PC-3 (cell line): ENCODE data around the gene PRKCE. TPM values are rescaled to one million over a fixed set of nuclear protein-coding genes. Genes with fewer than 3 reads are reported as not detected.

Source experiments
- ATAC-seq: fragments of 200-7000 bp; cut with Tn5 transposase; 2 replicates; pipeline ENCODE4 v1.9.1; 2020; ENCODE audit warnings: mild to moderate bottlenecking, moderate library complexity
- BruUV-seq: library from RNA; stranded (reverse); fragments of 400-500 nt; replicated peaks from 2 replicates; lab custom pipeline; 2021; lab: Mats Ljungman, UMichigan
- CTCF ChIA-PET: fragments of 300-600 bp; sonication (Branson Sonifier 250); formaldehyde crosslinking; loops from one replicate; lab custom pipeline; 2022; ENCODE audit warnings: antibody characterized with exemption; lab: Charles Lee
- POLR2A ChIA-PET: fragments of 300-600 bp; sonication (Branson Sonifier 250); formaldehyde crosslinking; loops from one replicate; lab custom pipeline; 2022; ENCODE audit warnings: antibody characterized with exemption; ENCODE audit not compliant: unreplicated experiment; lab: Charles Lee
- DNase-seq: peaks from one replicate; pipeline ENCODE4 v3.0.0-alpha.2; 2015
- H2AFZ ChIP-seq: fragments of 300-600 bp; sonication (generic); 2 replicates; pipeline ENCODE4 v1.6.0; 2016; ENCODE audit warnings: antibody characterized with exemption, low read length
- H3F3A ChIP-seq: fragments of 300-600 bp; sonication (generic); one replicate; pipeline ENCODE4 v1.6.0; 2017; ENCODE audit warnings: antibody characterized with exemption, low read length, control low read depth, mild to moderate bottlenecking; ENCODE audit not compliant: unreplicated experiment
- H3K27ac ChIP-seq: fragments of 300-600 bp; sonication (generic); 2 replicates; pipeline ENCODE4 v1.5.1; 2016; ENCODE audit warnings: mild to moderate bottlenecking, low read length
- H3K27me3 ChIP-seq: fragments of 300-600 bp; sonication (generic); 2 replicates; pipeline ENCODE4 v1.6.1; 2016; ENCODE audit warnings: low read length, mixed read lengths
- H3K36me3 ChIP-seq: fragments of 300-600 bp; sonication (generic); 2 replicates; pipeline ENCODE4 v1.6.1; 2016; ENCODE audit warnings: low read depth, mixed run types, low read length, mixed read lengths
- H3K4me1 ChIP-seq: fragments of 300-600 bp; sonication (generic); 2 replicates; pipeline ENCODE4 v1.5.1; 2016; ENCODE audit warnings: low read length; ENCODE audit not compliant: insufficient read depth
- H3K4me2 ChIP-seq: fragments of 300-600 bp; sonication (generic); 2 replicates; pipeline ENCODE4 v1.6.0; 2016; ENCODE audit warnings: low read length
- H3K4me3 ChIP-seq: fragments of 300-600 bp; sonication (generic); 2 replicates; pipeline ENCODE4 v1.5.1; 2016; ENCODE audit warnings: mild to moderate bottlenecking, low read length, mixed read lengths
- H3K79me2 ChIP-seq: fragments of 300-600 bp; sonication (generic); 2 replicates; pipeline ENCODE4 v1.6.1; 2017; ENCODE audit warnings: low read length, mixed read lengths
- H3K9ac ChIP-seq: fragments of 300-600 bp; sonication (generic); 2 replicates; pipeline ENCODE4 v1.6.0; 2016; ENCODE audit warnings: mild to moderate bottlenecking, low read length
- H3K9me2 ChIP-seq: fragments of 300-600 bp; sonication (generic); replicated peaks from 2 replicates; pipeline ENCODE4 v1.6.1; 2016; ENCODE audit warnings: mixed run types, low read length, mixed read lengths
- H3K9me3 ChIP-seq: fragments of 300-600 bp; sonication (generic); 2 replicates; pipeline ENCODE4 v1.6.1; 2016; ENCODE audit warnings: low read length, mixed read lengths
- H4K20me1 ChIP-seq: fragments of 300-600 bp; sonication (generic); 2 replicates; pipeline ENCODE4 v1.6.1; 2016; ENCODE audit warnings: low read length, mixed read lengths
- EZH2 ChIP-seq: fragments of 300-600 bp; sonication (generic); IDR thresholded peaks from one replicate; pipeline ENCODE4 v1.6.1; 2017; ENCODE audit warnings: antibody characterized with exemption, mild to moderate bottlenecking, low read length; ENCODE audit not compliant: unreplicated experiment
- EZH2phosphoT487 ChIP-seq: fragments of 300-600 bp; sonication (generic); IDR thresholded peaks from 2 replicates; pipeline ENCODE4 v1.6.1; 2018; ENCODE audit warnings: mild to moderate bottlenecking, antibody characterized with exemption, low read length, borderline replicate concordance
- intact Hi-C: fragments of 100-400 bp; cut with micrococcal nuclease; formaldehyde crosslinking; loops from 2 replicates; pipeline ENCODE4 v1.9.0; 2023
- total RNA-seq: library from RNA; depleted of rRNA; stranded (reverse); fragments of >200 nt; gene quantifications from 2 replicates; pipeline ENCODE4 v1.2.3, GENCODE V29; 2014
- TF ChIP-seq, protein P1 (sequence below): fragments of 300-600 bp; sonication (generic); conservative IDR thresholded peaks from 2 replicates; pipeline ENCODE4 v1.5.1; 2017; ENCODE audit warnings: antibody characterized with exemption, low read depth, mild to moderate bottlenecking, low read length

Gene PRKCE
- total RNA-seq, 1 experiment from 2014 or later = 7.0 TPM

DNA sequence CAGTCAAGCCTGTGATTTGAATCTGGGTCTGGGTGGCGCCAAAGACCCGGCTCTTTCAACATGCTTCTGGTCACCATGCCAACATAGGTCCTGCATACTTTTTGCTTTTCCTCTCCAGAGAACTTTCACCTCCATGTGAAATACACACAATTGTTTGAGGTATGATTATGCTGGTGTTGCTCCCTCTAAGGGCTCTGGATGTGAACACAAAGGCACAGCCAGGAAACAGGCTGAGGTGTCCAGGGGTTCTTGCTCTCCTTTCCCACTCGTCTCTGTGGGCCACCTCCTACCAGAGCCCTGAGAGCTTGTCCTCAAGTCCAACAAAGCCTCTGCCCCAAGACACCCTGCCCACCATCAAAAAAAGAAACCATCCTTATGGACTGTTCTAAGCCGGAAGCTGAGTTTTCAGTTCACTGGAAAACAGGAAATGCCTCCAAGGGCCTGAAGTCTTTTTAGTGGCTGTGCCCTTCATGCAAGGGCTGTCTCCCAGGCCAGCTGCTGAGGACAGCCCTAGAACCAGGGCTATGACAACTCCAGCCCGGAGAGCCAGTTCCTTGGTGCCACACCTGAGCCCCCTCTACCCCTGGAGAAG, 545.5 kb downstream of the PRKCE start:
- Histone ChIP-seq H3K9me2 (no peaks in the 10 kb centered on the region), H4K20me1 (no peaks in the 10 kb centered on the region), H3K36me3 (no peaks in the 10 kb centered on the region), H3K9ac (no peak overlapping the region), H2AFZ (no peak overlapping the region), H3K4me1 (no peaks in the 10 kb centered on the region), H3K4me2 (no peak overlapping the region), H3K79me2 (no peaks in the 10 kb centered on the region), H3K27me3 (no peaks in the 10 kb centered on the region), H3K4me3 (no peak overlapping the region), H3K9me3 (no peaks in the 10 kb centered on the region), H3K27ac (no peak overlapping the region), H3F3A (no peaks in the 10 kb centered on the region)
- intact Hi-C loops = no loop called here
- BruUV-seq = no TSS peak
- ATAC-seq = no peak
- POLR2A ChIA-PET = no interaction called here
- DNase-seq = no peak
- TF ChIP-seq, protein P1, sequence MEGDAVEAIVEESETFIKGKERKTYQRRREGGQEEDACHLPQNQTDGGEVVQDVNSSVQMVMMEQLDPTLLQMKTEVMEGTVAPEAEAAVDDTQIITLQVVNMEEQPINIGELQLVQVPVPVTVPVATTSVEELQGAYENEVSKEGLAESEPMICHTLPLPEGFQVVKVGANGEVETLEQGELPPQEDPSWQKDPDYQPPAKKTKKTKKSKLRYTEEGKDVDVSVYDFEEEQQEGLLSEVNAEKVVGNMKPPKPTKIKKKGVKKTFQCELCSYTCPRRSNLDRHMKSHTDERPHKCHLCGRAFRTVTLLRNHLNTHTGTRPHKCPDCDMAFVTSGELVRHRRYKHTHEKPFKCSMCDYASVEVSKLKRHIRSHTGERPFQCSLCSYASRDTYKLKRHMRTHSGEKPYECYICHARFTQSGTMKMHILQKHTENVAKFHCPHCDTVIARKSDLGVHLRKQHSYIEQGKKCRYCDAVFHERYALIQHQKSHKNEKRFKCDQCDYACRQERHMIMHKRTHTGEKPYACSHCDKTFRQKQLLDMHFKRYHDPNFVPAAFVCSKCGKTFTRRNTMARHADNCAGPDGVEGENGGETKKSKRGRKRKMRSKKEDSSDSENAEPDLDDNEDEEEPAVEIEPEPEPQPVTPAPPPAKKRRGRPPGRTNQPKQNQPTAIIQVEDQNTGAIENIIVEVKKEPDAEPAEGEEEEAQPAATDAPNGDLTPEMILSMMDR = no peak
- TF ChIP-seq EZH2 (no peak), EZH2phosphoT487 (no peak)
- CTCF ChIA-PET = no interaction called here

DNA sequence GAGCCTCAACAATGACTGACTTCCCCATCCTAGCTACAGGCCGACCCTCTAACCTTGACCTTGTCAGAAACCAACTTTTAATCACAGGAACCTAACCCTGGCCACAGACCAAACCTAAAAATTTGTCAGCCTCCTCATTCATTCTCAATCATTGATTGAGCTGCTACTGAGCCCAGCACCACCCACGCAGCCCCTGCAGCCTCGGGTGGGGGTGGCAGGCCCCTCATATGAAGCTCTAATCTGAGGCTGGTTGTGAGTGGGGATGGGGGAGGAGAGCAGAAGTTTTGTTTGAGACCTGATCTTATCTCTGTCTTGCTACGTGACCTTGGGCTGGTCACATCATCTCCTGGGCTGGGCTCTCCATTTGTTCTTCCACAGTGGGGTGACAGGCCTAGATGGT, 546.2 kb downstream of the PRKCE start:
- no peak overlapping the region for H3K4me2 ChIP-seq
- intact Hi-C loops = no loop called here
- no peak overlapping the region for H3K27ac ChIP-seq
- DNase-seq = no peak
- H3K9me3 ChIP-seq = no peaks in the 10 kb centered on the region
- no peak overlapping the region for H3K9ac ChIP-seq
- no peak overlapping the region for H2AFZ ChIP-seq
- no peak for ATAC-seq
- CTCF ChIA-PET = no interaction called here
- H3K4me1 ChIP-seq = no peaks in the 10 kb centered on the region
- BruUV-seq = no TSS peak
- POLR2A ChIA-PET = no interaction called here
- H3K27me3 ChIP-seq = no peaks in the 10 kb centered on the region
- H4K20me1 ChIP-seq = no peaks in the 10 kb centered on the region
- H3K36me3 ChIP-seq = no peaks in the 10 kb centered on the region
- H3K9me2 ChIP-seq = no peaks in the 10 kb centered on the region
- no peaks in the 10 kb centered on the region for H3K79me2 ChIP-seq
- H3K4me3 ChIP-seq = no peak overlapping the region
- H3F3A ChIP-seq = no peaks in the 10 kb centered on the region
- TF ChIP-seq EZH2 (no peak), EZH2phosphoT487 (no peak)
- TF ChIP-seq, protein P1 = no peak

DNA sequence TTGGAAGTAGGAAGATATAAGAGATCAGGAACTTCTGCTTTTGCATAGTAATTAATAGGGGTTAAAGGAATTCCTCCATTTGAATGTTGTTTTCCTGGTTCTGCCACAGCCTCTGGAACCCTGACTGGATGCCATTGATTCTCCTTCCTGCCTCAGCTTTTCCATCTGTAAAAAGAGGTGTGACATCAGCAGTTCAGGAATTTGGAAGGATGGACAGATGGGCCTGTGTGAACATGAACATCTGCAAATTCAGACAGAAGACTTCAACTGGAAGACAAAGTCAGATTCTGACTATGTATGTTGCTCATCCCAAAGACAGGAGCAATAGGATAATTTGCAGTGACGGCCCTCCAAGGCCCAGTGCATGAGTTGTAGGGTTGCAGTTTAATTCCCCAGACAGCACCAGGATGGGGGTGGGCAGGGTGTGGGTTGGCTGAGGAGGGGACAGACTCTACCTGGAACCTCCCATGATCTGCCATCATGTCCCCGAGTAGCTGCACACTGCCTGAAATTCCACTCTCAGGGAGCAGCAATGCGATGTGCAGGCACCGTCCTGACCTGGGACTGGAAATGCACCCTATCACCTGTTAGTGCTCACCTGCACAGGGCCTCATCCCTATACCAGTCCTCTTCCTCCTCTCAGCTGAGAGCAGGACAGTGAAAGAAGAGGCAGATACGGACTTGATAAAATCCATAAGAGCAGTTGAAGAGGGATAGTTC, 546.8 kb downstream of the PRKCE start:
- H2AFZ ChIP-seq = no peak overlapping the region
- H3F3A ChIP-seq = no peaks in the 10 kb centered on the region
- no peak overlapping the region for H3K9ac ChIP-seq
- H3K27ac ChIP-seq = no peak overlapping the region
- no peaks in the 10 kb centered on the region for H4K20me1 ChIP-seq
- no TSS peak for BruUV-seq
- H3K27me3 ChIP-seq = no peaks in the 10 kb centered on the region
- TF ChIP-seq, protein P1 = no peak
- TF ChIP-seq EZH2 (no peak), EZH2phosphoT487 (no peak)
- no peak overlapping the region for H3K4me3 ChIP-seq
- no peaks in the 10 kb centered on the region for H3K9me3 ChIP-seq
- CTCF ChIA-PET = no interaction called here
- no peaks in the 10 kb centered on the region for H3K4me1 ChIP-seq
- H3K4me2 ChIP-seq = no peak overlapping the region
- no peak for DNase-seq
- no peaks in the 10 kb centered on the region for H3K36me3 ChIP-seq
- no peaks in the 10 kb centered on the region for H3K9me2 ChIP-seq
- no peaks in the 10 kb centered on the region for H3K79me2 ChIP-seq
- no peak for ATAC-seq
- POLR2A ChIA-PET = no interaction called here
- intact Hi-C loops = no loop called here
